Breast epithelium (tissue), 3 donors: ENCODE results near the gene ERCC3.

Experiments used
- POLR2A ChIP-seq: fragments of 450-650 bp; IDR thresholded peaks from one replicate; pipeline ENCODE4 v1.6.1; 2016; ENCODE audit warnings: antibody characterized with exemption, mild to moderate bottlenecking, moderate library complexity
- TF ChIP-seq, protein P1 (sequence below), 3 donors: fragments of 450-650 bp; IDR thresholded peaks; one replicate each; pipeline ENCODE4 v1.5.1; 2016 to 2017; ENCODE audit warnings: antibody characterized with exemption in 3 of 3, mild to moderate bottlenecking in 3 of 3, moderate library complexity in 3 of 3

DNA sequence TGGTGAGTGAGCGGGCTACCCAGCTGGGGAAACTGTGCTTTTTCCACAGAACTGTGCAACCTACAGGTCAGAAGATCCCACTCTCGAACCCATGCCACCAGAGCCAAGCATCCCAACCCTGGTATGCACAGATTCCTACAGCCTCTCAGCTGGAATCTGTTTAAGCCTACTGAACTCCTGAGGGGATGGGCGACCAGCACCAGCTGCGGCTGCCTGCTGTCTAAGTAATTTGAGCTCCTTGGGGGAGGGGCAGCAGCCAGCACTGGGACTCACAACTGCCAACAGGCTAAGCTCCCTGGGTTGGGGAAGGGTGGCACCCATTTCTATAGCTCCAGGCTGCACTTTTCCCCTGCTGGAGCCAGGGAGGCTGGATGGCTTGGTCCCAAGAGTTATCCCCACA, 85.6 kb downstream of the ERCC3 start:
- TF ChIP-seq, protein P1, sequence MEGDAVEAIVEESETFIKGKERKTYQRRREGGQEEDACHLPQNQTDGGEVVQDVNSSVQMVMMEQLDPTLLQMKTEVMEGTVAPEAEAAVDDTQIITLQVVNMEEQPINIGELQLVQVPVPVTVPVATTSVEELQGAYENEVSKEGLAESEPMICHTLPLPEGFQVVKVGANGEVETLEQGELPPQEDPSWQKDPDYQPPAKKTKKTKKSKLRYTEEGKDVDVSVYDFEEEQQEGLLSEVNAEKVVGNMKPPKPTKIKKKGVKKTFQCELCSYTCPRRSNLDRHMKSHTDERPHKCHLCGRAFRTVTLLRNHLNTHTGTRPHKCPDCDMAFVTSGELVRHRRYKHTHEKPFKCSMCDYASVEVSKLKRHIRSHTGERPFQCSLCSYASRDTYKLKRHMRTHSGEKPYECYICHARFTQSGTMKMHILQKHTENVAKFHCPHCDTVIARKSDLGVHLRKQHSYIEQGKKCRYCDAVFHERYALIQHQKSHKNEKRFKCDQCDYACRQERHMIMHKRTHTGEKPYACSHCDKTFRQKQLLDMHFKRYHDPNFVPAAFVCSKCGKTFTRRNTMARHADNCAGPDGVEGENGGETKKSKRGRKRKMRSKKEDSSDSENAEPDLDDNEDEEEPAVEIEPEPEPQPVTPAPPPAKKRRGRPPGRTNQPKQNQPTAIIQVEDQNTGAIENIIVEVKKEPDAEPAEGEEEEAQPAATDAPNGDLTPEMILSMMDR (IDR thresholded peaks at IDR 0.05), result no peak
- TF ChIP-seq POLR2A, result no peak
